Activated CD8-positive, alpha-beta T cell treated with anti-CD3 and anti-CD28 coated beads, Interleukin-2, amount 10 ng/mL, durations not matched to agents 7 days and 5 days (primary cell): ENCODE measurements around the gene ELK3. TPM values are rescaled to one million over a fixed set of nuclear protein-coding genes. Genes with fewer than 3 reads are reported as not detected.

Experiments used
- ATAC-seq: fragments of 150-1000 bp; cut with Tn5 transposase; one replicate; pipeline ENCODE4 v1.10.0; 2021; ENCODE audit warnings: moderate library complexity
- CTCF ChIA-PET: fragments of 350-600 bp; sonication (Branson Sonifier 250); formaldehyde crosslinking; loops from one replicate; lab custom pipeline; 2021; ENCODE audit warnings: antibody characterized with exemption; lab: Charles Lee
- POLR2A ChIA-PET: fragments of 350-600 bp; sonication (Branson Sonifier 250); formaldehyde crosslinking; loops from one replicate; lab custom pipeline; 2021; ENCODE audit warnings: antibody characterized with exemption; lab: Charles Lee
- DNase-seq: peaks from one replicate; pipeline ENCODE4 v3.0.0-alpha.2; 2020
- H3K27ac Mint-ChIP-seq: one replicate; pipeline ENCODE4 v1.8.0; 2021; ENCODE audit warnings: mild to moderate bottlenecking, mixed read lengths
- H3K27me3 Mint-ChIP-seq: one replicate; pipeline ENCODE4 v1.8.0; 2021; ENCODE audit warnings: low read depth, mixed read lengths
- H3K36me3 Mint-ChIP-seq: one replicate; pipeline ENCODE4 v1.8.0; 2021; ENCODE audit warnings: low read depth, mixed read lengths
- H3K4me1 Mint-ChIP-seq: one replicate; pipeline ENCODE4 v1.8.0; 2021; ENCODE audit warnings: low read depth, mixed read lengths
- H3K4me3 Mint-ChIP-seq: one replicate; pipeline ENCODE4 v1.8.0; 2021; ENCODE audit warnings: mild to moderate bottlenecking, mixed read lengths
- H3K9me3 Mint-ChIP-seq: one replicate; pipeline ENCODE4 v1.8.0; 2022; ENCODE audit warnings: mixed read lengths; ENCODE audit not compliant: insufficient read depth
- total RNA-seq, 2 experiments: library from RNA; stranded (reverse); gene quantifications; one replicate each; pipeline ENCODE4 v1.2.3, GENCODE V29; 2021

The ELK3 gene
- 10 to 100 TPM; 17.6 to 18.1 TPM for total RNA-seq

DNA sequence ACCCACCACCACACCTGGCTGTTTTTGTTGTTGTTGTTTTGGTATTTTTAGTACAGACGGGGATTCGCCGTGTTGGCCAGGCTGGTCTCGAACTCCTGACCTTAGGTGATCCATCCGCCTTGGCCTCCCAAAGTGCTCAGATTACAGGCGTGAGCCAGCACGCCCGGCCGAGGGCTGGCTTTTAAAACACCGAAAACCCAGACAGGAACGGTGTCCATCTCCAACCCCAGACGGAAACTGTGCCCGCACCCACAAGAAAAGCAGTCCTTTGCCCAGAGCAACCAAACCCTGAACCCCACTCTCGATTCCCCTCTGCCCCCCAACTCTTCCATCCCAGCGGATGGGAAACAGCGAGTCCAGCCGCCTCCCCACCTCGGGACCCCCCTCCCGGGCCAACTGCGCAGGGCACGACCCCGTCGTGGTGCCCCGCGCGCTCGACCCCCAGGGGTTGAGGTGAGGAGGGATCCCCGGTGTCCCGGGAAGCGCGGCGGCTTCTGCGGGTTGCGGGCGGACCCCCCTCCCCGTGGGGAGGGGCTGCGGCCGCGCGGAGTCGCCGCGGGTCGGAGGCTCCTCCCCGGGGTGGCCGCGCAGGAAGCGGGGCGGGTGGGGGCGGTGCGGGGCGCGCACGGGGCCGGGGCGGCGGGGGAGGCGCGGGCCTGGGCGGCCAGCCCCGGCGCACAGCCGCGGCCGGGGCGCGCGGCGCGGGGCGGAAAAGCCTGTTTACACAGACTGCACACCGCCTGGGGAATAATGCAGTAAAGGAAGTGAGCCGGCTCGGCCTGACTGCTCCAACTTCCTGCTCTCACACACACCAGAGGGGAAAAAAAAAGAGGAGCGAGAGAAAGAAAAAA is at the start of gene ELK3:
TSS of gene ELK3 (plus strand) at position 651 of the 851 bp plus-strand sequence.
- ChIA-PET CTCF (interaction anchor here (1.7 kb wide), 1 partner anchor 22 kb away, joined by 4 read pairs; no protein-coding TSS in a partner anchor), POLR2A (interaction anchor here (1.0 to 2.0 kb wide), 2 partner anchors 16 to 19 kb away, joined by 3 to 15 read pairs; no protein-coding TSS in a partner anchor)
- H3K9me3 Mint-ChIP-seq: no peaks in the 10 kb centered on the region
- no peaks in the 10 kb centered on the region for H3K27me3 Mint-ChIP-seq
- H3K4me1 Mint-ChIP-seq: peaks cover 48% of the 10 kb centered on the region
- H3K36me3 Mint-ChIP-seq: peaks cover 8% of the 10 kb centered on the region
- ATAC-seq: peak; percentile 61
- peak within 1 kb of the TSS; percentile 93 for H3K4me3 Mint-ChIP-seq
- DNase-seq: peak; percentile 62
- peak within 1 kb of the TSS; percentile 93 for H3K27ac Mint-ChIP-seq

DNA sequence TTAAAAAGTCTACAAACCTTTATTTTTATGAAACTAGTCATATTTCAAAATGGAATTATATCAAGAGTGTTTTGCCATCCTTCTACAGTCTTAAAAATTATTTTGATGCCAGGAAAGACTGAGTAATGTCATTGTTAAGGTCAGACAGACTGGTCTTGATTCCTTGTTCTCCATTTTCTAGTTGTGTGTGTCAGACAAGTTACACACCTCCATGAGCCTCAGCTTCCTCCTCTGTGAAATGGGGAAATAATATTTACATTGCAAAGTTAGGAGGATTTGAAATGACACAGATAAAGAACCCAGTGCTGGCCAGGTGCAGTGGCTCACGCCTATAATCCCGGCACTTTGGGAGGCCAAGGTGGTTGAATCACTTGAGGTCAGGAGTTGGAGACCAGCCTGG is 47.4 kb upstream of the ELK3 start:
- Mint-ChIP-seq H3K36me3 (no peaks in the 10 kb centered on the region), H3K27ac (no peak overlapping the region), H3K4me1 (peaks cover 24% of the 10 kb centered on the region), H3K4me3 (no peak overlapping the region), H3K27me3 (no peaks in the 10 kb centered on the region), H3K9me3 (no peaks in the 10 kb centered on the region)
- ChIA-PET CTCF (no interaction called here), POLR2A (interaction anchor here (1.1 kb wide), 1 partner anchor 24 kb away, joined by 3 read pairs; no protein-coding TSS in a partner anchor)
- no peak for ATAC-seq
- DNase-seq: no peak

DNA sequence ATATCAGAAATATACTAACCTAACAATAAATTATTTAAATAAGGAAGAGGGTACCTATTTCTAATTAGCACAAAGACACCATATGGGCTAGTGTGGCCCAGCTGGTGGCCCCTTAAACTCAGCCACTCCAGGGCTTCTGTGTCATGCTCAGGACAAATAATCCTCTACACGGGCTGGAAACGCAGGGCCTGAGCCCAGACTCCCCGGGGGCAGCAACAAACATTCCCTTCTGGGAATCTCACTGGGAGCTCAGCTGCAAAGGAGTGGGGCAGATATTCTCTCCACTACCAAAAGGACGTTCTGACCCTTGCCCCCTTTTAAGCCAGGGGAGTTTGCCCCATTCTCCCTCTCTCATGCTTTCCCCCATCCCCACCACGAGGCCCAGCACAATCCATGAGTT is 43.7 kb upstream of the ELK3 start:
- H3K4me3 Mint-ChIP-seq: no peak overlapping the region
- CTCF ChIA-PET: no interaction called here
- H3K9me3 Mint-ChIP-seq: no peaks in the 10 kb centered on the region
- H3K27ac Mint-ChIP-seq: no peak overlapping the region
- POLR2A ChIA-PET: no interaction called here
- H3K27me3 Mint-ChIP-seq: no peaks in the 10 kb centered on the region
- ATAC-seq (no peak), DNase-seq (no peak)
- H3K4me1 Mint-ChIP-seq: no peaks in the 10 kb centered on the region
- H3K36me3 Mint-ChIP-seq: no peaks in the 10 kb centered on the region

DNA sequence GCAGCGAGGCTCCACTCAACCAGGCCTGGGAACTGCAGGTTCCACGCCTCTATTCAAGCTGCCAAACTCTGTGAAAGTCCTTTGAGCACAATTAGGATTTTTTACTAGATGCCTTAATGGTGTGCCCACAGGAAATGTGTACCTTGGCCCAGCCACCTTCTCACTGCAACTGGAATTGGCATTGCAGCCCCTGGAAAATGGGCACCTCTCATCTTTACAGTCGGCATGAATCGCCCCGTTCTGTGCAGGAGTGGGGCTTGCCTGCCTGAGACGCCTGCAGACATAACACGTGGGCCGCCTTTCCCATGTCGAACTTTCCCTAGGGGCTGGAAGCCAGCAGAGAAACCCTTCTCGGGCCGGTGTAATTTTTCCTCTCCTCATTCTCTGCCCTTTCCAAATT is 42.0 kb upstream of the ELK3 start:
- ATAC-seq: no peak
- H3K4me1 Mint-ChIP-seq: no peaks in the 10 kb centered on the region
- no peaks in the 10 kb centered on the region for H3K9me3 Mint-ChIP-seq
- H3K27ac Mint-ChIP-seq: no peak overlapping the region
- H3K36me3 Mint-ChIP-seq: no peaks in the 10 kb centered on the region
- H3K27me3 Mint-ChIP-seq: no peaks in the 10 kb centered on the region
- ChIA-PET POLR2A (interaction anchor here (0.6 kb wide), 1 partner anchor 12 kb away, joined by 4 read pairs; no protein-coding TSS in a partner anchor), CTCF (no interaction called here)
- no peak for DNase-seq
- no peak overlapping the region for H3K4me3 Mint-ChIP-seq

DNA sequence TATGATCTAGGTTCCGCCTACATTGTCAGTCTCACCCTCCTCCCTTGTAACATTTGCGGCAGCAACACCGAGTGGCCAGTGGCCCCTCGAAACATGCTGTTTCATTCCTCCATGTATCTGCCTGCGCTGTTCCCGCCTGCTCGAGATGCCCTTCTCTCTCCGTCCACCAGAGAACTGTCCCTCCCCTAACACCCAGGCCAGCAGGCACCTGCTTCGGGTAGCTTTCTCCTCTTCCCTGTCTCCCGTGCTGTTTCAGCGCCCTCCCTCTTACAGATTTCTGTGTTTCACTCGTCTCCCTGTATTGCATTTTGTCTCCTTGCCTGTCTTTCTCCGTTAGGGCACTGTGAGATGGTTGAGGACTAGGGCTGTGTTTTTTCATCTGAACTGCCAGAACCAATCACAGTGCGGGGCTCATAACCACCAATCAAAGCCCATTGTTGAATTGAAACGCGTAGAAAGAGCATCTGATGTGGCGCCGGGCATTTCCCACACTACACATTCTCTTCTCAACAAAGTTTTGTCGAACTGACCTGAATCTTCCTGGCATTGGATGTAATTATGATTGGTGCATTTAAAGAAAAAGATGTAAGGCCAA is 40.9 kb upstream of the ELK3 start:
- H3K27ac Mint-ChIP-seq: no peak overlapping the region
- no peaks in the 10 kb centered on the region for H3K36me3 Mint-ChIP-seq
- ChIA-PET CTCF (interaction anchor here (1.1 kb wide), 1 partner anchor 34 kb away, joined by 3 read pairs; no protein-coding TSS in a partner anchor), POLR2A (no interaction called here)
- H3K4me3 Mint-ChIP-seq: no peak overlapping the region
- H3K27me3 Mint-ChIP-seq: no peaks in the 10 kb centered on the region
- H3K9me3 Mint-ChIP-seq: no peaks in the 10 kb centered on the region
- DNase-seq (no peak), ATAC-seq (no peak)
- H3K4me1 Mint-ChIP-seq: no peaks in the 10 kb centered on the region

DNA sequence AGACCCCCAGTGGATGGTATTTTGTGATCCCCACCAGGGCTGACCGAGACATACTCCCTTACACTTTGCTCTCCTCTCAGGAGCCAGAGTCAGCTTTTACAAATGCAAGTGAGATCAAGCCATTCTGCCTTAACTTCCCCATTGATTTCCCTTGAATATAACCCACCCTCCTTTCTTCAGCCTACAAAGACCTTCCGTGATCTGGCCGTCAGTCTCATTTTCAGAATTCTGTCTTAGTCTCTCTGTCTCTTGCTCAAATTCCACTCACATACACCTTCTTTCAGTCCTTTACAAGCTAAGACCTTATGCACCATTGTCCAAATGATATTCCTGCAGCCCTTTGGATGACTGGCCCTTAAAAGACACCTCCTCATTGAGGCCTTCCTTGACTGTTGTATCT is 39.0 kb upstream of the ELK3 start:
- Mint-ChIP-seq H3K4me1 (no peaks in the 10 kb centered on the region), H3K9me3 (no peaks in the 10 kb centered on the region), H3K27me3 (no peaks in the 10 kb centered on the region), H3K36me3 (no peaks in the 10 kb centered on the region), H3K27ac (no peak overlapping the region), H3K4me3 (no peak overlapping the region)
- ATAC-seq: no peak
- CTCF ChIA-PET: no interaction called here
- DNase-seq: no peak
- POLR2A ChIA-PET: no interaction called here

DNA sequence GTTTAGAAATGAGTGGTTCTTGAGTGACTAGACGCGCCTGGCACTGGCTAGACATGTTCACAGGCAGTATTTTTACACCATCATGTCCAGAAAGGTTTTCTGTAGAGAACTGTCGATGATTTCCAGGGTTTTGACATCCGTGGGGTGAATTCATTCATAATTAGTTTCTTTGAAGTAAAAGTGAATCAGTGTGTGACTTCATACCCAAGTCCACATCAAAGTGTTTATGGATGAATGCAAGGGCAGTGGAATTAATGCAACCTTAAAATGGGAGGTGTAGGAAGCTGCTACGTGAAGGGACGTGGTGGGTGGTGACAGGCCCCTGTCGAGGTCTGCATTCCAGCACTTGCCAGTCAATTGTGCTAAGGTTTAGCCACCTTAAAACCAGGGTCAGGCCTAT is 38.4 kb upstream of the ELK3 start:
- Mint-ChIP-seq H3K36me3 (no peaks in the 10 kb centered on the region), H3K9me3 (no peaks in the 10 kb centered on the region), H3K27me3 (no peaks in the 10 kb centered on the region), H3K27ac (no peak overlapping the region), H3K4me1 (no peaks in the 10 kb centered on the region), H3K4me3 (no peak overlapping the region)
- ATAC-seq: no peak
- ChIA-PET POLR2A (no interaction called here), CTCF (no interaction called here)
- DNase-seq: no peak

DNA sequence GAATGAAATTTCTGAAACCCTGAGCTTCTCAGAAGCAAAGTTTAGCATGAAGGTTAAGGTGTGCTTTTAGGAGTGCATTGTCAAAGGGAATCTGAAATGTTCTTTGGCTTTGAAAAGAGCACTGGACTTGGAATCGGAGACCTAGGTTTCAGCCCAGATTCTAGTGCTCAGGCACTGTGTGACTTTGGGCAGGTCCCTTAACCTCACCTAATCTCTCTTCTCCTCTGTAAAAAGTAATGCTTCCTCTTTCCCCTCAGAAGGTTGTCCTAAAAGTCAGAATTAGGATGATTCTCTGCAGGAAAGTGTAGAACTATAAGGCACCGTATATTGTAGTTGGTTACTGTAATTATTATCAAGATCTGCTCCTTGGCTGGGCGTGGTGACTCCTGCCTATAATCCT is 38.0 kb upstream of the ELK3 start:
- Mint-ChIP-seq H3K9me3 (no peaks in the 10 kb centered on the region), H3K27me3 (no peaks in the 10 kb centered on the region), H3K4me3 (no peak overlapping the region), H3K36me3 (no peaks in the 10 kb centered on the region), H3K4me1 (no peaks in the 10 kb centered on the region), H3K27ac (no peak overlapping the region)
- DNase-seq (no peak), ATAC-seq (no peak)
- CTCF ChIA-PET: no interaction called here
- POLR2A ChIA-PET: no interaction called here

DNA sequence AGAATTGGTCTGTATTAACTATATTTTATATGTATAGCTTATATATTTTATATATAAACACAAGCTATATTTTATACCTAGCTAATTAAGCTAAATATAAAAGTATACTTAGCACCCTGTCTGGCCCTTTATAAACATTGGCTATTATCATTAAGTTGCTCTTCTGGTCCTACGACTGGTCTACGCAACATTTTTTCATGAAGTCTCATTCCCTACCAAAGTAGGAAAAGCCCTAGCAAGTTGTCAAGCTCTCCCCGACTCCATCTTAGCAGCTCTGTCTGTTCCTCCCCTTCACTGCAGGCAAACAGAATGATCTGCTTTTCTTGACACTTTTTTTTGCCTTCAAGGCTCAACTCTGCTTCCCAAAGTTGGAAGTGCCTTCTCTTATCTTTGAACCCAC is 36.7 kb upstream of the ELK3 start:
- H3K27ac Mint-ChIP-seq: no peak overlapping the region
- H3K36me3 Mint-ChIP-seq: no peaks in the 10 kb centered on the region
- H3K9me3 Mint-ChIP-seq: no peaks in the 10 kb centered on the region

DNA sequence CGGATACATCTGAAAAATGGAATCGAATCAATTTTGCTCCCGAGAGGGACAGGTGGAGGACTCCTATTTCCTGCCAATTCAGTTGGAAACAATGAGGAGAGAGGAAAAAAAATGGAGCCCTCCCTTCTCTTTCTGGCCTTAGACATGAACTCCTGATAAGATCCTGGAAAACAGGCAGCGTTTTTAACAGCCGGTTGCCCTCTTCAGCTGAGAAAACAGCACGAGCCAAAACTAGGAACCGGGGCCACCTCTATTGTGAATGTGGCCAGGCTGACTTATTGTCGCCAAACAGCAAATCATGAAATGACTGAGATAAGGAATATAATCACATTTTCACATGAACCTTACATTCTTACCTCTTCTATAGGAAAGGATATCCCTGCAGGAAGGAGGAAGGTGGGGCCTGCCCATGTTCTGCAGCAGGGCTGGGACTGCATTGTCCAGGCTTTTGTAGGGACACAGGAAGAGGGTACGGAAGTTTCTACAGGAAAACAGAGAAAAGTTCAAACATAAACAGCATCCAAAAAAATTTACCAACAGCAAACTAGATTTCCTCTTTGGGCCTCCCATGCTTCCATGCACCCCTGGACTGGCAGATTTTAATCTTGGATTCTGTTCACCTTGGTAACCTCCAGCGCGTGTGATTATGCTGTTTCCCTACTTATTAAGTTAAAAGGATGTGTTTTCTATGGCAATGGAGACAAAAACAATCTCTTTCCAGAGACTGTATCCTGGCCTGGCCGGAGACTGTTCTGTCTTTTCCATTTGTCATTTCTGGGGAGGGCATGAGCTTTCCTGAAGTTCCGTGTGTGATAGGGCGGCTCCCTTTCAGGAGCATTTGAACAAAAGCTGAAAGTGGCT is 29.0 kb upstream of the ELK3 start:
- H3K27me3 Mint-ChIP-seq: no peaks in the 10 kb centered on the region
- no peak overlapping the region for H3K27ac Mint-ChIP-seq
- CTCF ChIA-PET: no interaction called here
- DNase-seq: no peak
- no peaks in the 10 kb centered on the region for H3K4me1 Mint-ChIP-seq
- POLR2A ChIA-PET: no interaction called here
- ATAC-seq: no peak
- no peaks in the 10 kb centered on the region for H3K9me3 Mint-ChIP-seq
- no peaks in the 10 kb centered on the region for H3K36me3 Mint-ChIP-seq
- no peak overlapping the region for H3K4me3 Mint-ChIP-seq

More for the DNA sequence above, 36.7 kb upstream of the ELK3 start:
- no peak for DNase-seq
- Mint-ChIP-seq H3K4me1 (no peaks in the 10 kb centered on the region), H3K4me3 (no peak overlapping the region), H3K27me3 (no peaks in the 10 kb centered on the region)
- no peak for ATAC-seq
- ChIA-PET POLR2A (no interaction called here), CTCF (interaction anchor here (0.8 to 1.1 kb wide), 2 partner anchors 58 to 93 kb away, joined by 3 to 5 read pairs; no protein-coding TSS in a partner anchor)

DNA sequence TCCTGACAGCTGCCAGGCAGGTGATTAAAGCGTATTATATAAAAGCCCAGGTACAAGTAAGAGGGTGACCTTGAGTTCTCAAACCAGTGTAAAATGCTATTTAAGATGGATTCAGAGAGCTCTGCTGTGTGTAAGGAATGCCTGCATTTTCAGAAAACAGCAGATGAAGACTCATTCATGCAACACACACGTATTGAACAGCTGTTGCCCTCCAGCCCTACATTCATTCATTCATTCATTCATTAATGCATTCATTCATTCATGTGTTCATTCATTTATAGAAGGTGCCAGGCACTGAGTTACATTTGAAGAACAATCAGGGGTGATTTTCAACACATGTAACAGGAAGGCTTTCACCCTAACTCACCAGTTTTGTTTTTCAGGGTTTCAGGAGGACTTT is 27.4 kb upstream of the ELK3 start:
- no peak overlapping the region for H3K27ac Mint-ChIP-seq
- POLR2A ChIA-PET: no interaction called here
- CTCF ChIA-PET: interaction anchor here (1.9 kb wide), 1 partner anchor 49 kb away, joined by 7 read pairs; no protein-coding TSS in a partner anchor

More for the DNA sequence above, 27.4 kb upstream of the ELK3 start:
- H3K4me3 Mint-ChIP-seq: no peak overlapping the region
- no peak for ATAC-seq
- H3K9me3 Mint-ChIP-seq: no peaks in the 10 kb centered on the region
- no peak for DNase-seq
- no peaks in the 10 kb centered on the region for H3K36me3 Mint-ChIP-seq
- peaks cover 2% of the 10 kb centered on the region for H3K27me3 Mint-ChIP-seq
- no peaks in the 10 kb centered on the region for H3K4me1 Mint-ChIP-seq
